ENCODE results near the gene RAD23A.
"Not testable (repeated sequence)": the region's sequence is repeated elsewhere in the genome, so short reads cannot be mapped to it uniquely, and the experiment has no call there.

The RAD23A gene

DNA sequence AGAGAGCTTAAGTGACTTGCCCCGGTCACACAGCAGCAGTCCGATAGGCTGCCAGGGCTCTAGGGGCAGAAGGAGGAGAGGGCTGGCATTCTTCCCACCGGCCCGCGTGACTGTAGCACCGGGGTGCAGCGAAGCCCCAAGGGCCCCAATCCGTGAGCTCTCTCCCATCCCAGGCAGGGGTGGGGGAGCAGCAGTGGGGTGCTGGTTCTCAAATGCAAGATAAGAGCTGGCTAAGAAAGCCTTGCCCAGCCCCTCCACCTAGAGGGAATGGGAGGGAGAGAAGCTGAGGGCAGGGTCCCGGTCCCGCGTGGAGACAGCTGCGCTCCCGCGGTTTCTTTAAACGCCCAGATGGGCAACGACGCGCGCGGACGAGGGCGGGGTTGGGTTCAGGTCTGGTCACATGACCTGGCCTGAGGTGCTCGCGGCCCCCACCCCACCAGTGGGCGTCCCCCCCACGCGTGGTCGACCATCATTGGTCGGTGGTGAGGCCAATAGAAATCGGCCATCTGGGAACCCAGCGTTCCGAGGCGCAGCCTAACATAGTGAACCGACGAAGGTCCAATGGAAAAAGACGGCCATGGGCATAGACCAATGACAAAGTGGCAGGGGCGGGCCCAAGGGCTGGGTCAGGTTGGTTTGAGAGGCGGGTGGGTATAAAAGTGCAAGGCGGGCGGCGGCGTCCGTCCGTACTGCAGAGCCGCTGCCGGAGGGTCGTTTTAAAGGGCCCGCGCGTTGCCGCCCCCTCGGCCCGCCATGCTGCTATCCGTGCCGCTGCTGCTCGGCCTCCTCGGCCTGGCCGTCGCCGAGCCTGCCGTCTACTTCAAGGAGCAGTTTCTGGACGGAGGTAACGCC is 7.5 kb upstream of the RAD23A start, which contains the start of gene CALR:
CALR (plus strand) TSS at position 683 of the 852 bp plus-strand sequence; CDS start at position 754, 71 bp downstream.
- peak; percentile 90 to 100 (median 99) for DNase-seq

DNA sequence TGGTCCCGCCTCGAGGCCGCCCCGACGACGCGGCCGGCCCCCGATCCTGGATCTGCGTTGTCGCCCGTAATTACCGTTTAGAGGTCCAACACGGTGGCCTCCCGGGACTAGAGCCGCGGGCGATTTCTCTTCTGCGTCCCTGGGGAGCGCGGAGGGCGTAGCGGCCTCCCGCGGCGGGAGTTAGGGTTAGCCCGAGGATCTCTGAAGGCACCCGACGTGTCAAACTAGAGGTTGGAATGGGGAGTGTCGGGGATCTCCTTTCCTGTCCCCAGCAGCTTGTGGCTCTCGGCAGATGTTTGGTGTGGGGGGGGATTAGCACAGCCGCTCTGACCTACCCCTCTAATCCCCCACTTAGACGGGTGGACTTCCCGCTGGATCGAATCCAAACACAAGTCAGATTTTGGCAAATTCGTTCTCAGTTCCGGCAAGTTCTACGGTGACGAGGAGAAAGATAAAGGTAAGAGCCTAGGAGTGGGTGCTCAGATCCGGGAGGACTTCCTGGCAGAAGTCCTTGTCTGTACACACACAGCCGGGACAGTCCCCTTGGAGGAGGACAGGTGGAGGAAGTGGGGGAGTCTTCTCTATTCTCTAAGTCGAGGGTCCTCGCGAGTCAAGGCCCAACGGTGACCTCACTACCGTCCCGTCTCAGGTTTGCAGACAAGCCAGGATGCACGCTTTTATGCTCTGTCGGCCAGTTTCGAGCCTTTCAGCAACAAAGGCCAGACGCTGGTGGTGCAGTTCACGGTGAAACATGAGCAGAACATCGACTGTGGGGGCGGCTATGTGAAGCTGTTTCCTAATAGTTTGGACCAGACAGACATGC is 6.7 kb upstream of the RAD23A start:
- DNase-seq = peak in 3 of 5 experiments; percentile 20 to 63 (median 20)

DNA sequence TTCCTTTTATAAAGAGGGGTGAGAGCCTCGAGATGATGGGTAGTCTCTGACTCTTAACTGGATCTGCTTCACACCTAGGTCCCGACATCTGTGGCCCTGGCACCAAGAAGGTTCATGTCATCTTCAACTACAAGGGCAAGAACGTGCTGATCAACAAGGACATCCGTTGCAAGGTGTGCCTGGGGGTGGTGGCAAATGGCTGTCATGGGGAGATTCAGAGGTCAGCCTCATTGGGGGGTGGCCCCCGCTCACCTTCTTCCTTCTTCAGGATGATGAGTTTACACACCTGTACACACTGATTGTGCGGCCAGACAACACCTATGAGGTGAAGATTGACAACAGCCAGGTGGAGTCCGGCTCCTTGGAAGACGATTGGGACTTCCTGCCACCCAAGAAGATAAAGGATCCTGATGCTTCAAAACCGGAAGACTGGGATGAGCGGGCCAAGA is 5.7 kb upstream of the RAD23A start:
- peak in 1 of 5 experiments; percentile 27 for DNase-seq

DNA sequence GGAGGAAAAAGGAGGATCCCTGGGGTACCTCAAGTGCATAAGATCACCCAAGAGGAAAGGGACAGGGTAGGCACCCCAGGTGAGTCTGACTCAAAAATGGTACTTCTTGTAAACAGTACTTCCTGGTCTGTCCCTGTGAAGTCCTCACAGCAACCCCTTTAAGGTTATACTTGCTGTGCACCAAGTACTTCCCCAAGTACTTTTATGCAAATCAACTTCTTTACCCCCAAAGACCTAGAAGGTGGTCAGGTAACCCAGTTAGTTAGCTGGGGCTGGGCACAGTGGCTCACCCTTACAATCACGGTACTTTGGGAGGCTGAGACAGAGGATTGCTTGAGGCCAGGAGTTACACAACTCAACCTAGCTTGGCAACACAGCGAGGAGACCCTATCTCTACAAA is 4.8 kb upstream of the RAD23A start:
- DNase-seq = peak in 1 of 5 experiments; percentile 26

DNA sequence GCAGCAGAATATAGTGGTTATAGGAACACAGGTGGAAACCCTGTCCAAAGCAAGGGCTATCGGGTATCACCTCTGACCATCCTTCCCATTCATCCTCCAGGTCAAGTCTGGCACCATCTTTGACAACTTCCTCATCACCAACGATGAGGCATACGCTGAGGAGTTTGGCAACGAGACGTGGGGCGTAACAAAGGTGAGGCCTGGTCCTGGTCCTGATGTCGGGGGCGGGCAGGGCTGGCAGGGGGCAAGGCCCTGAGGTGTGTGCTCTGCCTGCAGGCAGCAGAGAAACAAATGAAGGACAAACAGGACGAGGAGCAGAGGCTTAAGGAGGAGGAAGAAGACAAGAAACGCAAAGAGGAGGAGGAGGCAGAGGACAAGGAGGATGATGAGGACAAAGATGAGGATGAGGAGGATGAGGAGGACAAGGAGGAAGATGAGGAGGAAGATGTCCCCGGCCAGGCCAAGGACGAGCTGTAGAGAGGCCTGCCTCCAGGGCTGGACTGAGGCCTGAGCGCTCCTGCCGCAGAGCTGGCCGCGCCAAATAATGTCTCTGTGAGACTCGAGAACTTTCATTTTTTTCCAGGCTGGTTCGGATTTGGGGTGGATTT is 2.1 kb upstream of the RAD23A start:
- no peak for DNase-seq

DNA sequence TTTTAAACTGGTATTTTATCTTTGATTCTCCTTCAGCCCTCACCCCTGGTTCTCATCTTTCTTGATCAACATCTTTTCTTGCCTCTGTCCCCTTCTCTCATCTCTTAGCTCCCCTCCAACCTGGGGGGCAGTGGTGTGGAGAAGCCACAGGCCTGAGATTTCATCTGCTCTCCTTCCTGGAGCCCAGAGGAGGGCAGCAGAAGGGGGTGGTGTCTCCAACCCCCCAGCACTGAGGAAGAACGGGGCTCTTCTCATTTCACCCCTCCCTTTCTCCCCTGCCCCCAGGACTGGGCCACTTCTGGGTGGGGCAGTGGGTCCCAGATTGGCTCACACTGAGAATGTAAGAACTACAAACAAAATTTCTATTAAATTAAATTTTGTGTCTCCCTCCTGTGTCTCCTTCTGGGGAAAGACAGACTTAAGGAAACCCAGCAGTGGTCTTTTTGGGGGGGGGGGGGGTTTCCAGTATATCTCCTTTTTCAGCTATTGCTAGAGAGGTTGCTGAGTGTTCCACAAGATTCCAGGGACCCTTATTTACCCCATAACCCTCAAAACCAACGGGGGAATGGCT is 1.5 kb upstream of the RAD23A start:
- DNase-seq = no peak

DNA sequence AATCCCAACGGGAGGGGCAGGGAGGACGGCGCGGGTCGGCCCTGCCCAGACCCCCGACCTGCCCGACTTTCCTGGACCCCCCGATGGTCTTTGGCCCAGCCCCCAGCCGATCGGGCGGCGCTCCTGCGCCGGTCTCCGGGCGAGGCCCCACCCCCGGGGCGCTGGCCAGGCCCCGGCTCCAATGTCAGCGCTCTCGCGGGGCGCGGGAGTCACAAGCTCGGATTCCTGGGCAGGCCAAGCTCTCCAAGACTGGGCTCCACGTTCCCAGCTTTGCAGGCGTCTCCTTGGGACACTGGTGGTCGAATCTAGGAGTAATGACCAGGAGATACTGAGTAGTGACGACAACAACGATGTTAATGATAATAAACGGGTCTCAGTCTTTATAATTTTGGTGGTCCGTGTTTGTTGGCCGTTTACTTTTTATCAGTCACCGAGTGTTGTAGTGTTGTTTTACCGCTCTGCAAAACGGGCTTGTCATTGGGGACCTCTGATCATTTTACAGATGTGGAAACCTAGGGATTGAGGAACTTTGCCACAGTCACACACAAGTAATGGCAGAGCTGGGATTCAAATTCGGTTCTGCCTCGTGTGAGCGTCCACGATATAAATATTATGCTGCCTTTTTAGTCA is 545 bp downstream of the RAD23A start:
- DNase-seq = peak in 3 of 5 experiments; percentile 37 to 71 (median 46)

DNA sequence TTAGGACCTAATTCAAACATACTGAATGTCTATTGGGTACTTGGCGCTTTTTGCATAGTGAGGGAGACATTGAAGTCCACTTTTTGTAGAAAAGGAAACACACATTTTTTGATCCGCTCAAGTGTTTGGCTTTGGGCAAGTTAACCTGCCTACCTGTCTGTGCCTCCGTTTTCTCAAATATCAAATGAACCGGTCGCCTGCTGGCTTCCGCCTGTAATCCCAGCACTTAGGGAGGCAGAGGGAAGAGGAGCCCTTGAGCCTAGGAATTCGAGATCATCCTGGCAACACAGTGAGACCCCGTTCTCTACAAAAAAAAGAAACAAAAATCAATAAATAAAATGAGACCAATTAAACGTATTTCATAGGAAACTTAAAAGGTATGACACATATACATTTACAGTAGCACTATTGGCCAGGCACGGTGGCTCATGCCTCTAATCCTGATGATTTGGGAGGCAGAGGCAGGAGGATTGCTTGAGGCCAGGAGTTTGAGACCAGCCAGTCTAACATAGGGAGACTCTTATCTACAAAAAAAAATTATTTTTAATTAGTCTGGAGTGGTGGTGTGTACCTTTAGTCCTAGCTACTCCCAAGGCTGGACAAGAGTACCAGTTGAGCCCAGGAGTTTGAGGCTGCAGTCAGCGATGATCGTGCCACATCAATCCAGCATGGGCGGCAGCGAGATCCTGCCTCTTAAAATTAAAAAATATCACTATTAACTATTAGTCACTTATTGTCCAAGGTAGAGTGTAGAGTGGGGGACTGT is 1.3 kb downstream of the RAD23A start:
- DNase-seq = no peak

DNA sequence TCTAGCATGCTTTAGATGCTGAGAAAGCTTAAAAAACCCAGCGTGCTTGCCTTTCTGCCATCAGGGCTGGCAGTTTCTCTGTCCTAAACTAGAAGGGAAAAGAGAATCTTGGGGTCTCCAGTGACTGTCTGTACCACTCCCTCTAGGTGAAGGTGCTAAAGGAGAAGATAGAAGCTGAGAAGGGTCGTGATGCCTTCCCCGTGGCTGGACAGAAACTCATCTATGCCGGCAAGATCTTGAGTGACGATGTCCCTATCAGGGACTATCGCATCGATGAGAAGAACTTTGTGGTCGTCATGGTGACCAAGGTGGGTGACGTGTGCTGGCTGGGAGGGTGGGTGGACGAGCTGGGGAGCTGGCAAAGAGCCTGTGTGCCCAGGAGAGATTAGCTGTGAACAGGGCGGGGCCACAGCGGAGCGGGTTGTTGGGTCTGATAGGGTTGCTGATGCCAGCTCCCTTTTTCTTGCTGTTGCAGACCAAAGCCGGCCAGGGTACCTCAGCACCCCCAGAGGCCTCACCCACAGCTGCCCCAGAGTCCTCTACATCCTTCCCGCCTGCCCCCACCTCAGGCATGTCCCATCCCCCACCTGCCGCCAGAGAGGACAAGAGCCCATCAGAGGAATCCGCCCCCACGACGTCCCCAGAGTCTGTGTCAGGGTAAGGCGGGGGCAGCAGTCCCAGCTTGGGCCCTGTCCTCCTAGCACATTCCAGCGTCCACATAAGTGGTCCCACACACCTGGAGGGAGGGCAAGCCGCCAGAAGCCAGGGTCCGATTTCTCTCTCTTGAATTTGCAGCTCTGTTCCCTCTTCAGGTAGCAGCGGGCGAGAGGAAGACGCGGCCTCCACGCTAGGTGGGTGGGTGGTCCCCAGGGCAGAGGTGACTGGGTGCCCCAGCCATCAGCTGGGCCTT is 2.3 kb downstream of the RAD23A start:
- DNase-seq = no peak

DNA sequence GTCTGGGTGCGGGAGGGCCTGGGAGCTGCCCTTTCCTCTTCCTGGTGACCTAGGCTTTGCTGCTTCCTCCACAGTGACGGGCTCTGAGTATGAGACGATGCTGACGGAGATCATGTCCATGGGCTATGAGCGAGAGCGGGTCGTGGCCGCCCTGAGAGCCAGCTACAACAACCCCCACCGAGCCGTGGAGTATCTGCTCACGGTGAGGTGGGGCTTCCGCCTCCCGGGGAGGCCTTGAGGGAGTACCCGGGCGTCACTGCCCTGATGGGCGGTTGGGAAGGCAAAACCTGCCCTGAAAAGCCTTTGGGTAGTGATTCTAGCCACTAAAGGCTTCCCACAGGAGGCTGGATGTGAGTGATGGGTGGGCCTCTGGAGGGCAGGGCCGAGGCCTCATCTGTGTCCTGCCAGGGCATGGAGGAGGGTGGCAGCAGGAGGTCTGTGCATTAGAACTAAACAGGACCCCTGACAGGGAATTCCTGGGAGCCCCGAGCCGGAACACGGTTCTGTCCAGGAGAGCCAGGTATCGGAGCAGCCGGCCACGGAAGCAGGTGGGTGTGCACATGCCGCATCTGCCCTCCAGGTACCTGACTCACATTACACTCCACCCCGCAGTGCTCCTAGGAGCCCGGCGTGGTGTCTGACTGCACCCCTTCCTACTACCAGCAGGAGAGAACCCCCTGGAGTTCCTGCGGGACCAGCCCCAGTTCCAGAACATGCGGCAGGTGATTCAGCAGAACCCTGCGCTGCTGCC is 3.1 kb downstream of the RAD23A start:
- DNase-seq = no peak

DNA sequence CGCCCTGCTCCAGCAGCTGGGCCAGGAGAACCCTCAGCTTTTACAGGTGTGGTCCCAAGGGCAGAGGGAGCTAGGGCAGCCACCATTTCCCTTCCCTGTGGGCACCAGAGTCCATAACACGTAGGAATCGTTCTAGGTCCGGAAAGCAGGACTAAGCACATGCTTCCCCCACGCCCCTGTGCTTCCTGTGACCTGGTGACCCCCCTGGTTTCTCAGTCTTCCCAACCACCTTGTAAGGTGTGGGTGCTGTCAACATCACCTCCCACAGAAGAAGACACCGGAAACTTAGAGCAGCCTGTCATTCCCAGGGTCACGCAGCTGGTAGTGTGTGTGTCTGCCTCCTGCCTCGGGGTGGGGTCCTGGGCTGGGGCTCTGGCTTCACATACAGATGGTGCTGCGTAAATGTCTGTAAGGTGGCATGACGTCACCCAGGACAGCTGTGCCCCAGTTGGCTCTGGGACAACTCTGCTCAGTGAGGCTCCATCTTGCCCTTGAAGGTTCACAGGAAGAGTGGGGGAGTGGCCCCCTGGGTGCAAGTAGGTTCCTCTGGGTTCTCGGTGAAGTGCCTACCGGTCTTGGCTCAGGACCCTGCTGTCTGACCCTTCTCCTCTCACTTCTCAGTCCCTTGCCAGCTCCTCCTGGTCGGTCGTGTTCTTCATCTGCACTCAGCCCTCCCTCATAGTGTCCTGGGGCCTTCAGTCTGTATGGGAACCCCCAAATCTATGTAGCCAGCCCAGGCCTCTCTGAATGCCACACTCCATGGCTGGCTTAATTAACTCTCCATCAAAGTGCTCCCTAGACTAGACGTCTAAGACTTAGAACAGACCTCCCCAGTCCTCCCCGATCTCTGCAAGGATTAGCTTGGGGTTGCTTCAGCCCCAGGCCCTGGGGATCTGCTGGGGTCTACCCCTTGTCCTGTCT is 4.0 kb downstream of the RAD23A start:
- DNase-seq = no peak

DNA sequence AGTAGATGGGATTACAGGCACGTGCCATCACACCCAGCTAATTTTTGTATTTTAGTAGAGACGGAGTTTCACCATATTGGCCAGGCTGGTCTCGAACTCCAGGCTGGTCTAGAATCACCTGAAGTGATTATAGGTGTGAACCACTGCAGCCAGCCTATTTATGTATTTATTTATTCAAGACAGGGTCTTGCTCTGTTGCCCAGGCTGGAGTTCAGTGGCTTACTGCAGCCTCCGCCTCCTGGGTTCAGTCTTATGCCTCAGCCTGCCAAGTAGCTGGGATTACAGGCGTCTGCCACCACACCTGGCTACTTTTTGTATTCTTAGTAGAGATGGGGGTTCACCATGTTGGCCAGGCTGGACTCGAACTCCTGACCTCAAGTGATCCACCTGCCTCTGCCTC is 6.4 kb downstream of the RAD23A start:
- DNase-seq = not testable (repeated sequence)

DNA sequence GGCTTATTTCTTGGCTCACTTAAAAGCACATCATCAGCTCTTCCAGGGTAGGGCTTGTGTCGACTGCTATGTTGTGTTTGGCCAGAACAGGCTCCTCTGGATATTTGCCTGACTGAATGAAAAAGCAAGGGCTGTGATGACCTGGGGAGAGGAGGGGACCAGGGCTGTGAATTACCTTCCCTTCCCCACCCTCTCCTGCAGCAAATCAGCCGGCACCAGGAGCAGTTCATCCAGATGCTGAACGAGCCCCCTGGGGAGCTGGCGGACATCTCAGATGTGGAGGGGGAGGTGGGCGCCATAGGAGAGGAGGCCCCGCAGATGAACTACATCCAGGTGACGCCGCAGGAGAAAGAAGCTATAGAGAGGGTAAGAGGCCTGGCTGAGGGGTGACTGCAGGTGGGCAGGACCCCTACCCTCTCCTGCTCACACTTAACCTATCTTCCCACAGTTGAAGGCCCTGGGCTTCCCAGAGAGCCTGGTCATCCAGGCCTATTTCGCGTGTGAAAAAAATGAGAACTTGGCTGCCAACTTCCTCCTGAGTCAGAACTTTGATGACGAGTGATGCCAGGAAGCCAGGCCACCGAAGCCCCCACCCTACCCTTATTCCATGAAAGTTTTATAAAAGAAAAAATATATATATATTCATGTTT is 7.0 kb downstream of the RAD23A start:
- DNase-seq = no peak

DNA sequence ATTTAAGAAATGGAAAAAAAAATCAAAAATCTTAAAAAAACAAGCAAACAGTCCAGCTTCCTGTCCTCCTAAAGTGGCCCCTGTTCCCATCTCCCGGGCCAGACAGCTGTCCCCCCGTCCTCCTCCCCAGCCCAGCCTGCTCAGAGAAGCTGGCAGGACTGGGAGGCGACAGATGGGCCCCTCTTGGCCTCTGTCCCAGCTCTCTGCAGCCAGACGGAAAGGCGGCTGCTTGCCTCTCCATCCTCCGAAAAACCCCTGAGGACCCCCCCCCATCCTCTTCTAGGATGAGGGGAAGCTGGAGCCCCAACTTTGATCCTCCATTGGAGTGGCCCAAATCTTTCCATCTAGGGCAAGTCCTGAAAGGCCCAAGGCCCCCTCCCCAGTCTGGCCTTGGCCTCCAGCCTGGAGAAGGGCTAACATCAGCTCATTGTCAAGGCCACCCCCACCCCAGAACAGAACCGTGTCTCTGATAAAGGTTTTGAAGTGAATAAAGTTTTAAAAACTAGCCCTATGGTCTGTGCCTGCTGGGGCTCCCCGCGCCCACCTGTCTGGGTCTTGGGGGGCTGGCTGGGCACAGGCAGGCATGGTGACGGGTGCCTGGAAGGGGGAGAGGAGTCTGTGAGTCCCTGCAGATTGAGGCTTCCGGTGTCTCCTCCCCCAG is 7.6 kb downstream of the RAD23A start:
- no peak for DNase-seq

DNA sequence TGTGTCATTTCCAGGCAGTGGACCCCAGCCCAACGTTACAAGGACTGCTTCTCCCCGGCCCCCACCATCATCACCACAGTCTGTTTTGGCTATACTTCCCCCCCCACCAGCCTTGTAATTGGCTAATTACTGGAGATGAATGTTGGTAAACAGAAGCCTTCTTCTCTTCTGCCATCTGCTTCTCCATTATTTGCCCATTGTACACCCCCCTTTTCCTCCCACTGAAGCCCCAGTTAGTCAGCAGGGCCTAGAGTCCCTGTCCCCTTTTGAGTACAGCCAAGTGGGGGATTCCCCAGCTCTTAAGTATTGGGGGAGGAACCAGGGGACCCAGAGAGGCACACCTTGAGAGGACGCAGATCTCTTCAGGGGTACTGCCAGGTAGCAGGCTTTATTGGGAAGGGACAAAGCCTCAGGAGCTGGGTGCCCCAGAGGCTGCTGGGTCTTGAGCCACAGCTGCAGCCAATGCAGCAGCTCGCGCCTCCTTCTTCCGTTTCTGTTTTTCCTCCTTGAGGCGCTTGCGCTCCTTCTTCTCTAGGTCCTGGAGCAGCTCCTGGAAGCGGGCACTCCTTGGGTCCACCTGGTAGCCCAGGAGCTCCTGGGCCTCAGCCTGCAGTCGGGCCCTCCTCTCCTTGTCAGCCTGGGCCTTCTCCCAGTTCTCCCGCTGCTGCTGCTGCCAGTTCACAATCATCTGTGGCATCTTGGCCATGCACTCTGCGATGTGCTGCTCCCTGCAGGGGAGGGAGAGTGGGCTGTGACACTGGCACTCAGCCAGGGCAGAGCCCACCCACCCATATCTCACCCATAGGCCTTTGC is 8.3 kb downstream of the RAD23A start:
- no peak for DNase-seq

DNA sequence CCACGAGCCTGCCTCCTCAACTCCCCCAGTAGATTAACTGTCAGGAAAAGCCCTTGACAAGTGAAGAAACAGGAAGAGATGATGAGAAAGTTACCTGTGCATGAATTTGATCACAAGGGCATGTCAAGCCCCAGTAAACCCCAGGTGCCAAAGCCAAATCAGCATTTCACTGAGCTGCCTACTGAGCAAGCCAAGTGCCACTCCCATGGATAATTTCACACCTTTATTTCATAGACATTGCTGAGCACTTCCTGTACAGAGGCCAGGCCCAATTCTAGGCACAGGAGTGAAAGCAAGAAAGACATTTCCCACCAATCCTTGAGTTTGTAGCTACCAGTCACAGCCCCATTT is 8.9 kb downstream of the RAD23A start:
- DNase-seq = no peak

DNA sequence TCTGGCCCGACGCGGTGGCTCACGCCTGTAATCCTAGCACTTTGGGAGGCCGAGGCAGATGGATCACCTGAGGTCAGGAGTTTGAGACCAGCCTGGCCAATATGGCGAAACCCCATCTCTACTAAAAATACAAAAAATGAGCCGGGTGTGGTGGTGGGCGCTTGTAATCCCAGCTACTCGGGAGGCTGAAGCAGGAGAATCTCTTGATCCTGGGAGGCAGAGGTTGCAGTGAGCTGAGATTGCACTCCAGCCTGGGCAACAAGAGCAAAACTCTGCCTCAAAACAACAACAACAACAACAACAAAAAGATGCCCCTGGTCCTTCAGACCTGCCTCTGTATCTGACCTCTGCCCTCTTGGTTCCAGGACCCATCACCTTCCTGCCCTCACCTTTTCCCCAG is 9.9 kb downstream of the RAD23A start:
- DNase-seq = not testable (repeated sequence)

Data from T-helper 2 cell (primary cell).